Cardiac fibroblast (primary cell): ENCODE data around the gene NXPH2.

ENCODE experiments used
- DNase-seq, 2 donors: peaks; one replicate each; pipeline versions ENCODE4 v3.0.0 to v3.0.0-alpha.2; 2010; ENCODE audit warnings: low read depth in 2 of 2
- H3K4me3 ChIP-seq, 2 donors: replicated peaks in 1 of 2; 1 replicate in 1 of 2; 2 replicates in 1 of 2; pipeline ENCODE4 v1.5.1; 2011; ENCODE audit warnings: low read depth in 2 of 2, low read length in 2 of 2, mild to moderate bottlenecking in 2 of 2, moderate library complexity in 1 of 2
- TF ChIP-seq, protein P1 (sequence below): IDR thresholded peaks from one replicate; pipeline ENCODE4 v1.5.1; 2011; ENCODE audit warnings: low read depth, mild to moderate bottlenecking, low read length, inconsistent platforms

The NXPH2 gene

DNA sequence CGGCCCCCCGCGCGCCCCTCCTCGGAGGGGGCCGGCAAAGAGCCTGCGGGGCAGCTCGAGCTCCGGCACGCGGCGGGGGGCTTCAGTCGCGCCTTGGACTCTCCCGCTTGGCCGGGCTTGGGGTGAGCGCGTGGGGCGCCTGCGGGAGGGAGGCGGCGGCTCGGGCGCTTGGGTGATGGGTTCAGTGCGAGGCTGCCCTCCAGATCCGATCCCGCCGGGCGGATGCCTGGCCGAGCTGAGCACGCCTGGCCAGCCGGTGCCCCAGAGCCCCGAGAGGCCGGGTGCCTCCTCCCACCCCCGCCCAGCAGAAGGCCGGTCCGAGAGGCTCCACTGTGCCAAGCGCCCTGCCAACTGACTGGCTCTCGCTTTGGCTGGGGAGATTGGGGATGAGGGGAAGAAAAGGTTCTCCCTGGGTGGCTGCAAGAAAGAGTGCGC, 273 bp upstream of the NXPH2 start:
- peak in 1 of 2 donors; percentile 5 for DNase-seq
- TF ChIP-seq, protein P1, sequence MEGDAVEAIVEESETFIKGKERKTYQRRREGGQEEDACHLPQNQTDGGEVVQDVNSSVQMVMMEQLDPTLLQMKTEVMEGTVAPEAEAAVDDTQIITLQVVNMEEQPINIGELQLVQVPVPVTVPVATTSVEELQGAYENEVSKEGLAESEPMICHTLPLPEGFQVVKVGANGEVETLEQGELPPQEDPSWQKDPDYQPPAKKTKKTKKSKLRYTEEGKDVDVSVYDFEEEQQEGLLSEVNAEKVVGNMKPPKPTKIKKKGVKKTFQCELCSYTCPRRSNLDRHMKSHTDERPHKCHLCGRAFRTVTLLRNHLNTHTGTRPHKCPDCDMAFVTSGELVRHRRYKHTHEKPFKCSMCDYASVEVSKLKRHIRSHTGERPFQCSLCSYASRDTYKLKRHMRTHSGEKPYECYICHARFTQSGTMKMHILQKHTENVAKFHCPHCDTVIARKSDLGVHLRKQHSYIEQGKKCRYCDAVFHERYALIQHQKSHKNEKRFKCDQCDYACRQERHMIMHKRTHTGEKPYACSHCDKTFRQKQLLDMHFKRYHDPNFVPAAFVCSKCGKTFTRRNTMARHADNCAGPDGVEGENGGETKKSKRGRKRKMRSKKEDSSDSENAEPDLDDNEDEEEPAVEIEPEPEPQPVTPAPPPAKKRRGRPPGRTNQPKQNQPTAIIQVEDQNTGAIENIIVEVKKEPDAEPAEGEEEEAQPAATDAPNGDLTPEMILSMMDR = no peak
- no peak overlapping the region for H3K4me3 ChIP-seq

DNA sequence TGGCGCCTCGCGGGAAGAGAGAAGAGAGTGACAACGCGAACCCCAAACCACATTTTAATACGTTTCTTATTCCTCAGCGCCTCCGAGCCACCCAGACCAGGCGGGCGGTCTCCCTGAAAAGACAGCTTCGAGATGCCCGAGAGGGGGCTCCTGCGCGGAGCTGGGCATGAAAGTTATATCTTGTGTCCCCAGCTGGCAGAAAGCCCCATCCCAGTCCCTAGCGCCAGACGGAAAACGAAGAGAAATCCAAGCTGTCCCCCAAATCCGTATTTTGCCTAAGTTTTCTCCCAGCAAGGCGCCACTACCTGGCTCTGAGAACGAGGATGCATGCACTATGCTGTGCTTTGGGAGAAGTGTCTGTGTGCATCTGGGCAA, 797 bp downstream of the NXPH2 start:
- TF ChIP-seq, protein P1 = no peak
- no peak for DNase-seq
- H3K4me3 ChIP-seq = no peak overlapping the region

DNA sequence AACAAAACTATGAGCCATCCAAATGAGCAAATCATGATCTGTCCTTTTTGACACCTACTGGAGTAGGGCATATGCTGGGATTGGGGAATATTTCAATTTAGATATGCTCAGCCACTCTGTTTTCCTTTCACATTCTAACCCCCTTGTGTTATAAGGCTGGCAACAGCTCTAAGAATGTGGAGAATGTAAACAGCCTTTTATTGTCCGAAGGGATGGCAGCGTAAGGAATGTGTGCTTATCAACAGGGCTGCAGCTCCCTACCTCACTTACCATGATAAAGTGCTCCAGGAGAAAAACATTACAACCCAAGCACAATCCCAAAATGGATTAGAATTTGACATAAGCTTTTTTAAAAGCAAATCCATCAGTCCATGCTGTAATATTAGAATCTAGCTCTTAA, 2.2 kb downstream of the NXPH2 start:
- peak in 1 of 2 donors; percentile 22 for DNase-seq
- TF ChIP-seq, protein P1 = no peak
- H3K4me3 ChIP-seq = no peak overlapping the region

DNA sequence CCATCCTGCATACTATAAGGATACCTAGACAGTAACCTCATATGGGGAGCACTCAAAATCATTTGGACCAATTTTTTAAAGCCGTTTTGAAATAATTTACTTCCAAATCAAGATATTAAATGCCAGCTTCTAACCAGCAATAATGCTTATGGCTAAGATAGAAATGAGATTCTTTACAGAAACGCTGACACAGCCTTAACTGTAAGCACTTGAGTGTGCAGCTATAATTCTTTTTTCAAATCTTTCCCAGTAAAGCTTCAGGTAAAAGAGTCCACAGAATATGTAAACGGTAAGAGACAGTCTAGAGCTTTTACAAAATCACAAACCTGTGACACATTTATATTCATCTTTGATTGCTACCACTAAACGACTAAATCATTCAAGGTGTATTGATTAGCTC, 4.5 kb downstream of the NXPH2 start:
- TF ChIP-seq, protein P1 = no peak

DNA sequence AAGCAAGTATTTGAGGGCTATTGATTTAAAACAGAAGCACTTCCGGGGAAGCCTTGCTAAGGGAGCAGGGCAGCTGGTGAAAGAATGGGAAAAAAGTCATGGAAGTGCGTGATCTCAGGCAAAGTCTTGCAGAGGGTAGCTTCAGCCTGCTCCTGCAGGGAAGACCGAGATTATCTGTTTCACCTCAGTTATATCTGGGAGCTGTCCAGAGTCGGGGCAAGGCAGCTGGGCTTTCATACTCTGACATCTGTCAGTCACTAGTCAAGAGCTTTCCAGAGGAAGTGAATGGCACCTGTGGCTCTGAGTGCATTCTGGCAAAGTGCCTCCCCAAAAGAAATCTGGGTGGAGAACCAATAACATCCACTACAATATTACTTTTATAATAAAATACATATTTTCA, 8.7 kb downstream of the NXPH2 start:
- DNase-seq = no peak
- no peak overlapping the region for H3K4me3 ChIP-seq
- TF ChIP-seq, protein P1 = no peak

More for the DNA sequence above, 4.5 kb downstream of the NXPH2 start:
- no peak for DNase-seq
- no peak overlapping the region for H3K4me3 ChIP-seq

DNA sequence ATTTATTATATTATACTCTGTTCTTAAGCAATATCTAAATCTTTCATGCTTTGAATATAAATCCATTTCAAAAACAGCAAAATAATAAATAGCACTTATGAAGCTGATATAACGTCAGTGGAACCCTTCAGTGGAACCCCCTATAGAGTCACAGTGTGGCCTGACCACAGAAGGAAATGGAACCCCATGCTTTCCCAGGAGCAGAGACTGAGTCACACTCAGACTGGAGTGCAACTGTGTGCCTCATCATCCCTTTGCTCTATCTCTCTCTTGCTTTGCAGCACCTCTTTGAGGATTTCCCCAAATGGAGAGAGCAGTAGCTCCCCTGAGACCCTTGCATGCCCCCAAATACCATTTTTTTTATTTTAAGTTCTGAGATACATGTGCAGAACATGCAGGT, 13.1 kb downstream of the NXPH2 start:
- no peak overlapping the region for H3K4me3 ChIP-seq
- TF ChIP-seq, protein P1 = no peak
- DNase-seq = no peak

DNA sequence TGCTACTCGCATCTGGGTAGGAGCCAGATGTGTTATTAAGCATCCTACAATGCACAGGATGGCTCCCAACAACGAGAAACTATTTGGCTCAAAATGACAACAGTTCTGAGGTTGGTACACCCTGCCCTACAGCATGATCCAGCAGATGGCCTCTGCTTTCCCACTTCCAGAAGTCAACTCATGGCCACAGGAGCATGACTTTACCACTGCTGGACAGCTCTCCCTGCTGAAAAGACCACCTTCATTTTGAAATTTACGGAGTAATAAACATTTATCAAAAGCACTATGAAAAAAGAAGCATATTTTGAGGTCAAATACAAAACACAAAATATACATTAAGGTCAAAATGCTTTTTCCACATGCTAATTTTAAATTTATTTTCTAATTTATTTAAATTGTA, 13.7 kb downstream of the NXPH2 start:
- DNase-seq = no peak
- no peak overlapping the region for H3K4me3 ChIP-seq
- TF ChIP-seq, protein P1 = no peak
